Chondrocyte (in vitro differentiated cells): ENCODE results near the gene AHDC1. TPM values are rescaled to one million over a fixed set of nuclear protein-coding genes. Genes with fewer than 3 reads are reported as not detected.

Source experiments
- DNase-seq: peaks from one replicate; pipeline ENCODE4 v3.0.0; 2021; ENCODE audit warnings: mixed read lengths, low spot score
- H3K27ac Mint-ChIP-seq: one replicate; pipeline ENCODE4 v1.8.0; 2021; ENCODE audit warnings: mild to moderate bottlenecking, moderate library complexity, mixed read lengths; ENCODE audit not compliant: unreplicated experiment
- H3K27me3 Mint-ChIP-seq: 2 replicates; pipeline ENCODE4 v1.8.0; 2021; ENCODE audit warnings: low read depth, mixed read lengths
- H3K36me3 Mint-ChIP-seq: 2 replicates; pipeline ENCODE4 v1.8.0; 2021; ENCODE audit warnings: low read depth, mixed read lengths
- H3K4me1 Mint-ChIP-seq: 2 replicates; pipeline ENCODE4 v1.8.0; 2021; ENCODE audit warnings: low read depth, mild to moderate bottlenecking, mixed read lengths
- H3K4me3 Mint-ChIP-seq: one replicate; pipeline ENCODE4 v1.8.0; 2021; ENCODE audit warnings: mild to moderate bottlenecking, moderate library complexity, mixed read lengths; ENCODE audit not compliant: unreplicated experiment
- H3K9me3 Mint-ChIP-seq: 2 replicates; pipeline ENCODE4 v1.8.0; 2021; ENCODE audit warnings: low read depth, mixed read lengths
- CTCF ChIP-seq: fragments of 200-600 bp; sonication (generic); IDR thresholded peaks from 2 replicates; pipeline ENCODE4 v1.5.0; 2021; ENCODE audit warnings: antibody characterized with exemption, mild to moderate bottlenecking, moderate library complexity
- total RNA-seq: library from RNA; stranded (reverse); gene quantifications from 3 replicates; pipeline ENCODE4 v1.2.1, GENCODE V29; 2021

The AHDC1 gene
- total RNA-seq, 1 donor from 2014 or later, result 61.8 TPM

- H3K4me1 Mint-ChIP-seq, result peaks cover 21% of the 10 kb centered on the region
Observed at GRCh38 chr1:27604579-27605299, 795 bp upstream of the AHDC1 start.

GRCh38 chr1:27603309-27603680 is 649 bp downstream of the AHDC1 start:
- H3K4me1 Mint-ChIP-seq, result peaks cover 21% of the 10 kb centered on the region
- H3K36me3 Mint-ChIP-seq, result no peaks in the 10 kb centered on the region
- no peak for TF ChIP-seq CTCF
- DNase-seq, result no peak
- peak overlapping the region; percentile 95 for H3K4me3 Mint-ChIP-seq
- peak overlapping the region; percentile 54 for H3K27ac Mint-ChIP-seq
- no peaks in the 10 kb centered on the region for H3K9me3 Mint-ChIP-seq
- H3K27me3 Mint-ChIP-seq, result no peaks in the 10 kb centered on the region

More at GRCh38 chr1:27604579-27605299, 795 bp upstream of the AHDC1 start:
- Mint-ChIP-seq H3K27ac (peak overlapping the region; percentile 59), H3K27me3 (no peaks in the 10 kb centered on the region), H3K4me3 (peak overlapping the region; percentile 95), H3K36me3 (no peaks in the 10 kb centered on the region), H3K9me3 (no peaks in the 10 kb centered on the region)
- TF ChIP-seq CTCF, result no peak
- DNase-seq, result no peak

DNA sequence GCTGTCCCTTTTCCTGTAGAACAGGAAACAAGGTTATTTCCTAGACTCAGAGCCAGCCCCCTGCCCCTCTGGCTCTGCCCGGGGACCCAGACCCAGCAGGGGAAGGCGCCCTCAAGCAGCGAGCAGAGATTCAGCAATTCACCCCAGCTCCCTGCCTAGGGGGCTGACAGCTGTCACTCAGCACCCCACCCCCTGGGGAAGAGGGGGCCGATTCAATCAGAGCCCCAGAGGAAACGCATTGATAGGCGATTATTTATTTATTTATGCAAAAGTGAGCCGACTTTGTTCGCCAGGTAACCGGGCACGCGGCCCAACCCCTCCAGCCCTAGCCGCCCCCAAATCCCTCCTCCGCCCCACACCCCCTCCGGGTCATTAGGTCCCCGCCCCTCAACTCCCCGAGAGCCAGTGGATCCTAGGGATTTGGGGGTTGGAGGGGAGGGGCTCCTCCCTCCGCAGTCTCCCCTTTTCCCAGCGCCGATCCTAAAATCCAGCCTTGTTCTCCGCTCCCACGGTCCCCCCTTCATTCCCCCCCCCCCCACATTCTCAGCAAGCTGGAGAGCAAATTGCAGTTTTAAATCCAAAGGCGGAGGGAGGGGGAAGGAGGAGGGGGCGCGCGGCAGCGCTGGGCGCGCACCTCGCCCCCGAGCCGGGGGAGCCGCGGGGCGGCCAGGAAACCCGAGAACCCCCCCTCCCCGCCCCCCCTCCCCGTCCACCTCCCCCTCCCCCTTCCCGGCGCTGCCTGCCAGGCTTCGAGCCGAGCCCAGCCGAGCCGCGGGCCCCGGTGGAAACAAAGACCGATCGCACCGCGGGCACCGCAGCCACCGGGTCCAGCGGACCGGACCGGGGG is 1.3 kb downstream of the AHDC1 start:
- Mint-ChIP-seq H3K4me1 (peaks cover 19% of the 10 kb centered on the region), H3K36me3 (no peaks in the 10 kb centered on the region), H3K27ac (peak overlapping the region; percentile 89), H3K4me3 (peak overlapping the region; percentile 95), H3K27me3 (no peaks in the 10 kb centered on the region), H3K9me3 (no peaks in the 10 kb centered on the region)
- peak; percentile 40 for TF ChIP-seq CTCF
- DNase-seq, result no peak

DNA sequence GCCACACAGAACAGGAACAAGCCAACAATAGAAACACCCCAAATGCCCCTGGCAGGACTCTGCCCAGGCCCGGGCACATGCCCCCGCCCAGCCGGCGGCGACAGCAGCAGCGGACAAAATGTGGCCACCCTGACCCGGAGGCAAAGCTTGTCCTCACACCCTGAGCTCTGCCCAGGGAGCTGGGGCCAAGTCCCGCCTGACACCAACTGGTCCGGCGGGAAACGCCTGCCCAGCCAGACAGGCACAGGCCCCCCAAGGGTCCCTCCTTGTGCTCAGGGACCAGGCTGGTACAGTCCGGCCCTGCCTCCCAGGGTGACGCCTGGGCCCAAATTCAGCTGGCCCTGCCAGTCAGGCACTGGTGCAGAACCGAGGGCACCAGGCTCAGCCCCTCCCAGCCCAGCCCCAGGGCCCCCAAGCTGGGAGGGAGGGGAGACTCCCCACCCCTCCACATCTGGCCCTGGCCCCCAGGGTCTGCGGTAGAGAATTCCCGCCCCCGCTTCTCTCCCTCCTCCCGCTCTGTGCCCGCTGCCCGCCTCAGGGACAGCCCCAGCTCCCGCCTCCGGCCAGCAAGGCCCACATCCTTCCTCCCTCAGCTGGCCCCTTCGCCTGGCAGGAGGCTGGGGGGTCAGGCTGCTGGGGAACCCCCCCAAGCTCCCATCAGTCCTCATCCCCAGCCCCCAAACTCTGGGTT is 2.0 kb downstream of the AHDC1 start:
- Mint-ChIP-seq H3K36me3 (no peaks in the 10 kb centered on the region), H3K4me1 (peaks cover 12% of the 10 kb centered on the region), H3K9me3 (no peaks in the 10 kb centered on the region), H3K27me3 (no peaks in the 10 kb centered on the region), H3K27ac (peak overlapping the region; percentile 89), H3K4me3 (peak overlapping the region; percentile 93)
- no peak for DNase-seq
- TF ChIP-seq CTCF, result no peak

GRCh38 chr1:27601321-27601770 is 2.6 kb downstream of the AHDC1 start:
- Mint-ChIP-seq H3K4me1 (peaks cover 6% of the 10 kb centered on the region), H3K27ac (no peak overlapping the region), H3K27me3 (no peaks in the 10 kb centered on the region), H3K9me3 (no peaks in the 10 kb centered on the region), H3K36me3 (no peaks in the 10 kb centered on the region), H3K4me3 (peak overlapping the region; percentile 93)
- TF ChIP-seq CTCF, result no peak
- DNase-seq, result no peak
